Measurements from ENCODE around the gene PKP3.

DNA sequence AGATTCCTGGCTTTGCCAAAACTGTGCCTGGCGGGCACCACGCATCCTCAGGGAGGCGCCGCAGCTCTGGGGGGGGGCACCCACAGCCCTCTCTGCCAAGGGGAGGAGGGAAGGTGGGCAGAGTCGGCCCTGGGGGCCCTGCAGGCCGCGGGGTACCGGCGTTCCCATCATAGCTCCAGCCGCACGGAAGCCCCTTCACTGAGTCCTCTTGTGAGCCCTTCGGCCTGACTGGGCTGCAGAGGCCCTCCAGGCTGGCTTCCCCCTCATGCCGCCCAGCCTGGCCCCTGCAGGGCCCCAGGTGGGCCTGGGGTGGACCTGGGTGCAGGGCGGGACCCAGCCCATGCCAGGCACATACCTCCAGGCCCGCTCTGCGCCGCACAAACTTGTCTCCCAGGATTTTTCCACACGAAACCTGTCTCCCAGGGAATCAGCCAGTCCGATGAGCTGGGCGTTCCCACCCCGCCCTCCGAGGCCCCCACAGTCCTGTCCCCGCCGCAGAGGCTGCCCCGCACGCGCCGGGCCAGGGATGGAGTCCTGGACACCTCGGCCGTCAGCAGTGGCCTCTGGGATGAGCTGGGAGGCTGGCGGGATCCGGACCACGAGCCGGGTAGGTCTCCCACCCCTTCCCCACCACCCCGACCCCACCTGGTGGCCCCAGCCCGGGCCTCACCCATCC, 1.8 kb upstream of the PKP3 start:
- TF ChIP-seq, protein P1, sequence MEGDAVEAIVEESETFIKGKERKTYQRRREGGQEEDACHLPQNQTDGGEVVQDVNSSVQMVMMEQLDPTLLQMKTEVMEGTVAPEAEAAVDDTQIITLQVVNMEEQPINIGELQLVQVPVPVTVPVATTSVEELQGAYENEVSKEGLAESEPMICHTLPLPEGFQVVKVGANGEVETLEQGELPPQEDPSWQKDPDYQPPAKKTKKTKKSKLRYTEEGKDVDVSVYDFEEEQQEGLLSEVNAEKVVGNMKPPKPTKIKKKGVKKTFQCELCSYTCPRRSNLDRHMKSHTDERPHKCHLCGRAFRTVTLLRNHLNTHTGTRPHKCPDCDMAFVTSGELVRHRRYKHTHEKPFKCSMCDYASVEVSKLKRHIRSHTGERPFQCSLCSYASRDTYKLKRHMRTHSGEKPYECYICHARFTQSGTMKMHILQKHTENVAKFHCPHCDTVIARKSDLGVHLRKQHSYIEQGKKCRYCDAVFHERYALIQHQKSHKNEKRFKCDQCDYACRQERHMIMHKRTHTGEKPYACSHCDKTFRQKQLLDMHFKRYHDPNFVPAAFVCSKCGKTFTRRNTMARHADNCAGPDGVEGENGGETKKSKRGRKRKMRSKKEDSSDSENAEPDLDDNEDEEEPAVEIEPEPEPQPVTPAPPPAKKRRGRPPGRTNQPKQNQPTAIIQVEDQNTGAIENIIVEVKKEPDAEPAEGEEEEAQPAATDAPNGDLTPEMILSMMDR (IDR thresholded peaks at IDR 0.05), result no peak
- no peak for TF ChIP-seq POLR2AphosphoS5 (IDR thresholded peaks at IDR 0.05)
- no peak for TF ChIP-seq POLR2A (IDR thresholded peaks at IDR 0.05)

All from breast epithelium (tissue), 3 donors.